Stimulated activated naive B cell treated with anti-CD40 and anti-IgM and Interleukin-4, amounts not matched to agents 10 μg/mL and 1 μg/mL and 100 μg/mL, for 72 hours (primary cell): Measurements from ENCODE around the gene WDR1.

Experiments
- ATAC-seq, 2 donors: fragments of 150-1000 bp; cut with Tn5 transposase; replicated peaks; 2 replicates each; pipeline ENCODE4 v1.10.0; 2021; ENCODE audit warnings: moderate library complexity in 1 of 2
- DNase-seq: peaks from one replicate; pipeline ENCODE4 v3.0.0; 2021
- H3K27ac Mint-ChIP-seq: one replicate; pipeline ENCODE4 v1.8.0; 2022; ENCODE audit warnings: mild to moderate bottlenecking, mixed read lengths
- H3K27me3 Mint-ChIP-seq, 2 donors: one replicate each; pipeline ENCODE4 v1.8.0; 2022; ENCODE audit warnings: mixed read lengths in 2 of 2
- H3K36me3 Mint-ChIP-seq, 2 donors: one replicate each; pipeline ENCODE4 v1.8.0; 2022; ENCODE audit warnings: mixed read lengths in 2 of 2, mild to moderate bottlenecking in 1 of 2
- H3K4me1 Mint-ChIP-seq, 2 donors: one replicate each; pipeline ENCODE4 v1.8.0; 2022; ENCODE audit warnings: mixed read lengths in 2 of 2, mild to moderate bottlenecking in 1 of 2
- H3K4me3 Mint-ChIP-seq, 2 donors: one replicate each; pipeline ENCODE4 v1.8.0; 2022; ENCODE audit warnings: mild to moderate bottlenecking in 2 of 2, mixed read lengths in 2 of 2, moderate library complexity in 1 of 2
- H3K9me3 Mint-ChIP-seq, 2 donors: one replicate each; pipeline ENCODE4 v1.8.0; 2022; ENCODE audit warnings: mixed read lengths in 2 of 2, mild to moderate bottlenecking in 1 of 2

Gene WDR1

DNA sequence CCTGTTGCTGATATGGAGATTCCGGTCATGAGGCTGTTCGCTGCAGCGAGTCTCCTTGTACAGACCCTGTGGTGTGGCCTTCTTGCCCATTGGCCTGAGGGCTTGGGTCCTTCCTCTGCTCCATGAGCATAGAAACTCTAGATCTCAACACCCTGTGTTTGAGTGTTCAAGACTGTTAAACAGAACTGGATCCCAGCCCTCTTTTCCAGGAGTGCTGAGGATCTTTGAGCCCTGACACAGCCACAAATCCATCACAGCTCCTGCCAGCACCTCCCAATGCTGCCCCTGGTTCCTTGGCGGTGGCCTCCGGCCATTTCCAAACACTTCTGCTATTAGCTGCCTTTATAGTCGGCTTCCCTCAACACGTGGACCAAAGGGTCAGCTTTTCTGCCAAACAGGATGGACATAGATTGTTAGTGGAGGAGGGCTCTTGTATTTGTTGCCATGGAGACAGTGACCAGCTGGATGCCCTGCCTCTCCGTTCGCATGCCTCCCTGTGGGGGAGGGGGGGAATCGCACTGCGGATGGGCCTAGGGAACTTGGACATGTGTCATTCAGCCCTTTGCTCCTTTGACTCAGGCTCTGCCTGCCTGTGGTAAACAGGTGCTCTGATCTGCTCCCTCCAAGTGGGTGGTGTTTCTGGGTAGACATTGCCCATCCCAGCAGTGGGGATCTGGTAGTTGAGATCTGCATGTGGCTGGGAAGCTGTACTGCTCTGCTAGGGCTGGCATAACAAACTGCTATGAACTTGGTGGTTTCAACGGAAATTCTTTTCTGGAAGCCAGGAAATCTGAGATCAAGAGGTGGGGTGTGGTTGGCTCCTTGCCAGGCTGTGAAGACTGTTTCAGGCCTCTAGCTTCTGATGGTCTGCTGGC, 6.9 kb upstream of the WDR1 start:
- H3K9me3 Mint-ChIP-seq = no peaks in the 10 kb centered on the region
- H3K4me3 Mint-ChIP-seq = no peak overlapping the region
- peaks cover 27 to 28% of the 10 kb centered on the region in 2 donors for H3K4me1 Mint-ChIP-seq
- ATAC-seq (peak in 1 of 2 donors; percentile 18), DNase-seq (no peak)
- H3K27me3 Mint-ChIP-seq = peaks cover 5 to 7% of the 10 kb centered on the region in 2 donors
- H3K27ac Mint-ChIP-seq = peak overlapping the region; percentile 42
- H3K36me3 Mint-ChIP-seq = no peaks in the 10 kb centered on the region

DNA sequence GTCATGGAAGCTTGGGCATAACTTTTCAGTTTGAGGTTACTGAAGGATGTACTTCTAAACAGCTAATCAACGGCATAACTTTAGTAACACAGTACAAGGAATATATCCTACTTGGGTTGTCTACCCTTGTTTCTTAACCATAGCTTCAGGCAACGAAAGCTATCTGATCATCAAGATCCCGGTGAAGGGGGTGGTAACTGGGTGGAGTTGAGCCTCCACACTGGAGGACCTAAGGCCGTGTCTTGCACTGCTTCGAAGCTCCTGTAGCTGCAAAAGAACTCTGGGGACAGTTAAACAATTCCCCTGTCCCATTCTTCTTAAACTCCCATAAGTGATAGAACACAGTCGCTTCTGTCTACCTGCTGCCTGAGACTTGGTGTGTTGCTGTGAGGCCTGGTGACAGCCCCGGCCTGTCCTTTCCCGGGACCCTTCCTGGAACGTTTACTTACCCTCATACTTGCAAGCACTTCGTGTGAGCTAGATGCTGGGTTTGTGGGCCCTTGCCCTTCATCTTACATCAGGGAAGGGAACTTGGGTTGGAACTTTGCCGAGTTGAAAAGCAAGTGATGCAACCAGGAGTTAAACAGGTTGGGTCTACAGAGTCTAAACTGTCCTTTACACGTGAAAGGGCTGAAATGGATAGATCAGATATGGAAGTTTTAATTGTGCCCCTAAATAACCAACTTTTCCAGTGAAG, 5.8 kb upstream of the WDR1 start:
- Mint-ChIP-seq H3K4me3 (no peak overlapping the region), H3K9me3 (no peaks in the 10 kb centered on the region), H3K4me1 (peaks cover 37 to 38% of the 10 kb centered on the region in 2 donors), H3K27me3 (peaks cover 5 to 7% of the 10 kb centered on the region in 2 donors), H3K27ac (no peak overlapping the region), H3K36me3 (no peaks in the 10 kb centered on the region)
- ATAC-seq (no peak), DNase-seq (no peak)

DNA sequence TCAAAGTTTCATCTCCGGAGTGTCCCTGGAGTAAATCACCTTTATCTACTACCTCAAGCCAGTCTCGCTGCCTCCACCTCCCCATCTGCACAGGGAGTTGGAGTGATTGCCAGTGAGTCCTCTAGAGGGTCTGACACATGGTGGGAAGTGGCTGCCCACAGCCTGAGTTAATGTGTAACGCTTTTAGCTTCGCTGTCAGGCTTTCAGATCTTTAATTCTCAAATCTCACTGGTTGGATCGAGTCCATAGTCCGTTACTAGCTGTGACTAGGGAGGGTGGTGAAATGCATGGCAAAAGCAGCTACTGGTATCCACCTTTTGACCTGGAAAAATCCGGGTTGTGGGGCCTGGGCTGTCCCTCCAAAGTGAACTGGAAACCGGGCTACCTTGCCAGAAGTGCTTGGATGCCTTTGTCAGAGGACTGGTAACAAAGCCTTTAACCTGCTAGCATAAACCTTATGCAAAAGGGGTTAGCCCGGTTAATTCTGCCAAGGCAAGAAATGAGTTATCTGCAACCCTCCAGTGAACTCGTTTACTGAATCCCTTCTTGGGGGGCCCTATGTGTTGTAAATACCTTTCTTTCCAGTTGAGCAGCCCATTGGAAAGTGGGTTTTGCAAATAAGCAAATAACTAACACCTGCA, 5.1 kb upstream of the WDR1 start:
- H3K4me1 Mint-ChIP-seq = peaks cover 39 to 43% of the 10 kb centered on the region in 2 donors
- H3K9me3 Mint-ChIP-seq = no peaks in the 10 kb centered on the region
- peaks cover 5 to 7% of the 10 kb centered on the region in 2 donors for H3K27me3 Mint-ChIP-seq
- ATAC-seq (no peak), DNase-seq (no peak)
- no peaks in the 10 kb centered on the region for H3K36me3 Mint-ChIP-seq
- H3K4me3 Mint-ChIP-seq = no peak overlapping the region
- H3K27ac Mint-ChIP-seq = no peak overlapping the region

DNA sequence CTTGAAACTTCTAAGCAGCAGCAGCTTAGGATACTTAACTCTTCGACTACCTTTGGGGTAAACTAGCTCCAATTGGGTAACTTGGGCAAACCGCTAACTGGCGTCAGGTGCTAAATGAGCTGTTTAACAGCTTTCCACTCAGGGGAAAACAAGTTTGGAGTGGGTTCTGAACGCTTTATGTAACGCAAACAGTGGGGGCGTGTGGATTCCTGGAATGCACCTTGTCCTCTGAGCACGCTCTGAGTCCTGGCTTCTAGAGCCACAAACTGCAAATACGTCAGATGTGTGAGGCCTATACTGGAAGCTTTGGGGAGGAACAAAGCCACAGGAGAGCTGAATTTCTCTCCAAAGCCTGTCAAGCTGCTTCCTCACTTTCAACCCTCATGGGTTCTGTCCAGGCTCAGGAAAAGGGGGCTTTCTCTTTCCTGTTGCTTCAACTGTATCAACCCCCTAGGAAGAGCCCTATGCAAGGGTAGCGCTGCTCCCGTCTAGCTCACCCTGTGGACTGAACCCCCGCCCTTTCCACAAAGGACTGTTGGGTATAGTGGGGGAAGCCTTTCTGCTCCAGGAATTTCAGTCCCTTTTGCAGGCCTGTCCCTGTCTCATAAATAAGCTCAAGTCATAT, 4.5 kb upstream of the WDR1 start:
- Mint-ChIP-seq H3K27me3 (peaks cover 5 to 6% of the 10 kb centered on the region in 2 donors), H3K9me3 (no peaks in the 10 kb centered on the region), H3K36me3 (peaks cover under 1% of the 10 kb centered on the region in 2 donors), H3K27ac (no peak overlapping the region), H3K4me1 (peaks cover 39 to 43% of the 10 kb centered on the region in 2 donors), H3K4me3 (no peak overlapping the region)
- ATAC-seq (no peak), DNase-seq (no peak)

DNA sequence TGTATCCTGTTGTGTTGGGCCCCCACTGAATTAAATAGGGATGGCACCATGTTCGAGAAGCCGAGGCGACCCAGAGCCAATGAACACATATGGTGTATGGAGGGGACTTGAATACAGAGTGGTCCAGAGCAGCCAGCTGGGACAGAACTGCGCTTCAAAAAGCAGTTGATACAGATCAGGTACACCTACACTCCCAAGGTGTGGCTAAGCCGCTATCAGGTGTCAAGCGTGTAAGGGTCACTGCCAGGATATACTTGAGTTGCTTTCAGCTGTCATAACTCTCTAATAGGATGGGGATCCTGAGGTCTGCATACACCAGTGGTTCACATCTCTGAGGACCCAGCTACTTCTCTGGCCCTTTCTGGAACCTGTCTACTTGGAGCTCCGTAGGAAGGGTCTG, 3.2 kb upstream of the WDR1 start:
- DNase-seq (no peak), ATAC-seq (no peak)
- no peak overlapping the region for H3K4me3 Mint-ChIP-seq
- no peaks in the 10 kb centered on the region for H3K9me3 Mint-ChIP-seq
- no peaks in the 10 kb centered on the region for H3K27me3 Mint-ChIP-seq
- H3K4me1 Mint-ChIP-seq = peaks cover 41 to 52% of the 10 kb centered on the region in 2 donors
- peaks cover 13 to 14% of the 10 kb centered on the region in 2 donors for H3K36me3 Mint-ChIP-seq
- peak overlapping the region; percentile 25 for H3K27ac Mint-ChIP-seq

DNA sequence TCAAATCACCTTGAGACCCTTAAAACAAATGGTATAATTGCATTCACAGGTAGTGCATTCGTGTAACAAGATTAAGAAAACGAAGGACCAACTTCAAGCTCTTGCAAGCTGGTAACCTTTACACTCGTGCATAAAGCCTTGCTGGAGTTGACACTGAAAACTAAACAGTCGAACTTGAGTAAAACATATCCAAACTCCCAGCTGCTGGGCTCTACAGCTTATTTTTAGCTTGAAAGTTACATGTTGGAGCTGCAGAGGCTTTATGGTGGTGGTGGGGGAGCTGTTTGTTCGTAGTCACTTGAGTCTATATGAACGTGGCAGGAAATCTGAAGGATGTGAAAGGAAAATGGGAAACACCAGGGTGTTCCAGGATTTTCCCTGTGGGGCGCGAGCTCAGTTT, 2.7 kb upstream of the WDR1 start:
- Mint-ChIP-seq H3K27me3 (no peaks in the 10 kb centered on the region), H3K27ac (peak overlapping the region; percentile 99), H3K9me3 (no peaks in the 10 kb centered on the region), H3K4me1 (peaks cover 41 to 57% of the 10 kb centered on the region in 2 donors), H3K4me3 (no peak overlapping the region), H3K36me3 (peaks cover 17 to 19% of the 10 kb centered on the region in 2 donors)
- no peak for ATAC-seq
- no peak for DNase-seq

DNA sequence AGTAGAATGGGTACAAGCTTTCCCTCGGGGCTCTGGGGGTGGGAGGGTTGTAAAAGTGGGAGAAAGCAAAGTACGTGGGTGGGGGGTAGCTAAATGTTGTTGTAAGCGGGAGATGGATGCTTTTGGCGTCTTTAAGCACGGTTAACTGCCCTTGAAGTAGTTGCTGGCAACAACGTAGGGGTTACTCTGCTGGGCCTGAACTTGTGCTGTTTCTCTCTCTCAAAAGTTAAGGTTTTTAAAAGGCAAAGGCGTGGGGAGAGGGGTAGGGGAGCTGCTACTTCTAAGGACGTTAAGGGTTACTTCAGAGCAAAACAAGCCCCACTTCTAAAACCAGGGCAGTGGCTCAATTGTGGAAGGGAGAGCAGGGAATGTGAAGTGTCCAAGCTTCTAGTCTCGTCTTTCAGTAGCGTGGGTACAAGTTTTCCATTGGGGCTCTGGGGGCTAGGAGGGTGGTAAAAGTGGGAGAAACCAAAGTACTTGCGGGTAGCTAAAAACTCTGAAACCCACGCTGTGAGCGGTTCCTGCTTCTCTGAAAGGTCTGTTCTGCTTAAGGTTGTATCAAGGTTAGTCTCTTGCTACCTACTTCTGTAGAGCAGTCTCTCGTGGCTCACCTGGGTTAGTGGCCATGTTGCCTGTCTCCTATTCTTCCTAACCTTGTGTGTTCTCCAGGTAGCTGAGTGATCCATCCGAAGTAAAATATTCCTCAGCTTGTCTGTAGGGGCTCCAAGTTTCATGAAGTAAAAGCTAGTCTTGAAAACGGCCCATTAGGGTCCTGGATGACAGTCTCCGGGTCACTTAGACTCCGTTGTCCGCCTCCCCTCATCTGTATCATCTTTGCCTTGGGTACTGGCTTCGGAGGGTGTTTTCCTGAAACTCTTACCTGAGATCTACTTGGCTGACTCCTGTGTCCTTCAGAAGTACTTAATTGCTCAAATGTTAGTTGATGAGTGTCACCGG, 1.7 kb upstream of the WDR1 start:
- H3K4me1 Mint-ChIP-seq = peaks cover 41 to 57% of the 10 kb centered on the region in 2 donors
- peak overlapping the region; percentile 99 for H3K27ac Mint-ChIP-seq
- no peaks in the 10 kb centered on the region for H3K9me3 Mint-ChIP-seq
- peak; percentile 20 to 26 for ATAC-seq
- peak overlapping the region; percentile 88 to 92 for H3K4me3 Mint-ChIP-seq
- H3K36me3 Mint-ChIP-seq = peaks cover 25 to 26% of the 10 kb centered on the region in 2 donors
- H3K27me3 Mint-ChIP-seq = no peaks in the 10 kb centered on the region
- peak; percentile 31 for DNase-seq

DNA sequence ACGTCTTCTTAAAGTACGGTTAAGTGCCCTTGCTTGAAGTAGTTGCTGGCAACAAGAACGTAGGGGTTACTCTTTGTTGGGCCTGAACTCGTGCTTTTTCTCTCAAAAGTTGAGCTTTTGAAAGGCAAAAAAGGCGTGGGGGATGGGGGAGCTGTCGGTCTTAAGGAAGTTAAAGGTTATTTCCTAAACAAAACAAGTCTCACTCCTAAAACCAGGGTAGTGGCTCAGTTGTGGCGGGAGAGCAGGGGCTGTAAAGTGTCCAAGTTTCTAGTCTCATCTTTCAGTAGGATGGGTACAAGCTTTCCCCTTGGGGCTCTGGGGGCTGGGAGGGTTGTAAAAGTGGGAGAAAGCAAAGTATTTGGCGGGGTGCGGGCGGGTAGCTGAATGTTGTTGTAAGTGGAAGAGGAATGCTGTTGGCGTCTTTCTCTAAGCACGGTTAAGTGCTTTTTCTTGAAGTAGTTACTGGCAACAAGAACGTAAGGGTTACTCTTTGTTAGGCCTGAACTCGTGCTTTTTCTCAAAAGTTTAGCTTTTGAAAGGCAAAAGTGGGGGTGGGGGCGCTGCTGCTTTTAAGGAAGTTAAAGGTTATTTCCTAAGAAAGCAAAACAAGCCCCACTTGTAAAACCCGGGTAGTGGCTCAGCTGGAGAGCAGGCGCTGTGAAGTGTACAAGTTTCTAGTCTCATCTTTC, 904 bp upstream of the WDR1 start:
- H3K36me3 Mint-ChIP-seq = peaks cover 31 to 32% of the 10 kb centered on the region in 2 donors
- peak overlapping the region; percentile 88 to 92 for H3K4me3 Mint-ChIP-seq
- DNase-seq (peak; percentile 65), ATAC-seq (peak; percentile 32 to 43)
- peak overlapping the region; percentile 99 for H3K27ac Mint-ChIP-seq
- peaks cover 45 to 61% of the 10 kb centered on the region in 2 donors for H3K4me1 Mint-ChIP-seq
- H3K9me3 Mint-ChIP-seq = no peaks in the 10 kb centered on the region
- no peaks in the 10 kb centered on the region for H3K27me3 Mint-ChIP-seq

DNA sequence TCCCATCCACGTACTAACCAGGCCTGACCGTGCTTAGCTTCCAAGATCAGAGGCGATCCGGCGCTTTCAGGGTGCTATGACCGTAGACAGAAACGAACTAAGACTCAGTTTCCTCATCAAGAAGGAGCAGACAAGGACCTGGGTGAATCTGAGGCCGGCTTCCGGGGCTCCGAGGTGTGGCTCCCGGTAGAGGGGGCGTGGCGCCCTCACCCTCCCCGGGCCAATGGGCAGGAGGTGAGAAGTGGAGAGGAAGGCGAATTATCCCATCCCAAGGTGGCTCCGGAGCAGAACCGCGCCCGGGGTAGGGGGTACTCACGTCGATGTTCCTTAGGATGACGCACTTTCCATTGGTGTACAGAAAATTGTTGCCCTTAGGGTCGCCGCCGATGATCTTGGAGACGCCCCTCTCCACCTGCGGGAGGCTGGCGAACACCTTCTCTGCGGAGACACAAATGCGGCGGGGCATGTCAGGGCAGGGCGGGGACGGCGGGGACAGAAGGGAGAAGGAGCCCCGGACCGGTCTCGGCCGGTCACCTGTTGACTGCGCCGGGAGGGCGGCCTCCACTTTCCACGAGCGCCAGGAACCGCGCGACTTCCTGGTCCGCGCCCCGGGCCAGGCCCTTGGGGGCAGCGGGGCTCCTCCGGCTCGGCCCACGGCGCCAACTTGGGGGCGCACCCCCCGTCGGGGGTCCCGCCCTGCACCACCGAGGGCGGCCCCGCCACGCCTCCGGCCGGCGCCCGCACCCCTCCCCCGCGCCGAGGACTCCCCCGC, 616 bp downstream of the WDR1 start:
- peaks cover 48 to 69% of the 10 kb centered on the region in 2 donors for H3K4me1 Mint-ChIP-seq

DNA sequence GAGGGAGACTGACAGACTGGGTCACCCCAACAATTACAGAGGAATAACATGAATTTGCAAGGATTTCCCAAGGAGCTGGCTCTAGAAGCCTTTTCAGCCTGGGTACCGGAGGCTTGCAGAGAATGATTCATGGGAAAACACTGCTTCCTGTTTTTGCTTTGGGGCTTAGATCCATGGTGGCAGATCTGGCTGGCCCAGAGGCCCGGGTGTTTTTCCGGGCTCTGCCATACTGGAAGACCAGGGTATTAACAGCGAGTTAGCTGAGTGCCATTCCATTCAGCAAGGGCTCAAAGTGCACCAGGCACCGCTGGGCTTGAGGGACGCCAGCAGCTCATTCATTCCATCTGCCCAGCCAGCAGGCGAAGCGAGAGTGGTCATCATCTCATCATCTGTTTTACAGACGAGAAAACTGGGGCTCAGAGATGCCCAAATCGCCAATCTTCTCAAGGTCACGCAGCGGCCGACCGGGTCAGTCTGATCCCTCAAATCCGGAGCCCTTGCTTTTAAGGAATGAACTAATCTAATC, 1.3 kb downstream of the WDR1 start:
- H3K36me3 Mint-ChIP-seq = peaks cover 45 to 52% of the 10 kb centered on the region in 2 donors
- no peak for DNase-seq

More for the DNA sequence above, 616 bp downstream of the WDR1 start:
- Mint-ChIP-seq H3K27me3 (no peaks in the 10 kb centered on the region), H3K9me3 (no peaks in the 10 kb centered on the region), H3K27ac (peak overlapping the region; percentile 98), H3K36me3 (peaks cover 39 to 45% of the 10 kb centered on the region in 2 donors), H3K4me3 (peak overlapping the region; percentile 95 to 97)
- ATAC-seq (peak; percentile 23 to 24), DNase-seq (peak; percentile 50)

DNA sequence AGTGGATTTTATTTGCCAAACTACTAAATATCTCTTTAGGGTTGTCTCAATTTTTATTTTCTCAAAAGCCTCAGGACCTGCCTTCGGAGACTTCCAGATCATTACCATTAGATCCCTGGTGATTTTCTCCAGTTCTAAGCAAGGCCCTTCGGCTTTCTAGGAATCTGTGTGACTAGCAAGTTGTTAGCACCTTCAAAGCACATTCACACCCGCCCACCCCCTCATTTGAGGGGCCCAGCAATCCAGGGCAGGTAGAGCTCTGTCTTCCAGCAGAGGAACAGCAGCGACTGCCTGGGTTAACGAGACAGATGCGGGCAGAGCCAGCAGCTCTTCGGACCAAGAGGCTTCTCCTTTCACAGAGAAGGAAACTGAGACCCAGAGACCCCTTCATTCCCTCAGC, 2.0 kb downstream of the WDR1 start:
- no peak for ATAC-seq
- no peak for DNase-seq
- H3K9me3 Mint-ChIP-seq = no peaks in the 10 kb centered on the region
- peaks cover 50 to 57% of the 10 kb centered on the region in 2 donors for H3K36me3 Mint-ChIP-seq
- H3K4me3 Mint-ChIP-seq = peak overlapping the region; percentile 95 to 97
- no peaks in the 10 kb centered on the region for H3K27me3 Mint-ChIP-seq
- no peak overlapping the region for H3K27ac Mint-ChIP-seq
- peaks cover 57 to 83% of the 10 kb centered on the region in 2 donors for H3K4me1 Mint-ChIP-seq

More for the DNA sequence above, 1.3 kb downstream of the WDR1 start:
- no peaks in the 10 kb centered on the region for H3K9me3 Mint-ChIP-seq
- peak overlapping the region; percentile 95 to 97 for H3K4me3 Mint-ChIP-seq
- peak overlapping the region; percentile 98 for H3K27ac Mint-ChIP-seq
- H3K27me3 Mint-ChIP-seq = no peaks in the 10 kb centered on the region
- ATAC-seq = no peak
- H3K4me1 Mint-ChIP-seq = peaks cover 50 to 76% of the 10 kb centered on the region in 2 donors

DNA sequence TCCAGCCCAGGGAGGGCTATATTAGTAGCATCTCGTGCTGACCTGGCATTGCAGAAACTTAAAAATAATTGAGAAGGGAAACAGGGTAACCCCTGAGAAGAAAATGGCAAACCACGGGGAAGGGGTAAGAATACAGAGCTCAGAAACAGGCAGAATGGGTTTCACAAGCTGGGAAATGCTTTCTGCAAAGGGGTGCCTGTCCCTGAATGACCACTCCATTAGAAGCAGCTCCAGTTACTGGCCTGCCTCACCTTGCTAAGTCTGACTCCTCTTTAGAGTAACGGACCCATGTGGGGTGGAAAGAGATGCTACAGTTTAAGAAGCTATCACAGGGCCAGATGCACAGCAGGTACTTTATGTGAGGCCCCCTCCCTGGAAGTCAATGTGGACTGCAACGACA, 2.5 kb downstream of the WDR1 start:
- Mint-ChIP-seq H3K36me3 (peaks cover 55 to 61% of the 10 kb centered on the region in 2 donors), H3K4me1 (peaks cover 60 to 85% of the 10 kb centered on the region in 2 donors), H3K27ac (peak overlapping the region; percentile 37), H3K4me3 (peak overlapping the region in 1 of 2 donors; percentile 34), H3K9me3 (no peaks in the 10 kb centered on the region), H3K27me3 (no peaks in the 10 kb centered on the region)
- ATAC-seq = no peak
- DNase-seq = no peak
